Peyer's patch (tissue), 4 donors: Measurements from ENCODE around the gene CD300H. TPM values are rescaled to one million over a fixed set of nuclear protein-coding genes. Genes with fewer than 3 reads are reported as not detected.

ENCODE experiments used
- DNase-seq, 3 donors: peaks; one replicate each; pipeline ENCODE4 v3.0.0-alpha.2; 2017 to 2019
- H3K27ac ChIP-seq, 4 donors: fragments of 200-600 bp; sonication (generic); one replicate each; pipeline ENCODE4 v1.5.1; 2016 to 2019
- H3K27me3 ChIP-seq, 2 donors: fragments of 200-600 bp; sonication (generic); one replicate each; pipeline ENCODE4 v1.5.1; 2019
- H3K36me3 ChIP-seq, 3 donors: fragments of 200-600 bp; sonication (generic); one replicate each; pipeline ENCODE4 v1.5.1; 2016 to 2019
- H3K4me1 ChIP-seq, 4 donors: fragments of 200-600 bp; sonication (generic); one replicate each; pipeline ENCODE4 v1.5.1; 2016 to 2019
- H3K4me3 ChIP-seq, 4 donors: fragments of 200-600 bp; sonication (generic); 1 replicate in 3 of 4; 2 replicates in 1 of 4; pipeline ENCODE4 v1.5.1; 2016 to 2019; ENCODE audit warnings: mild to moderate bottlenecking in 1 of 4
- H3K9me3 ChIP-seq, 4 donors: fragments of 200-600 bp; sonication (generic); one replicate each; pipeline ENCODE4 v1.5.1; 2016 to 2019; ENCODE audit warnings: mild to moderate bottlenecking in 1 of 4
- POLR2A ChIP-seq, 2 donors: fragments of 450-650 bp; IDR thresholded peaks; one replicate each; pipeline ENCODE4 v1.5.1; 2017; ENCODE audit warnings: antibody characterized with exemption in 2 of 2, mild to moderate bottlenecking in 2 of 2, moderate library complexity in 2 of 2
- total RNA-seq, 4 donors: library from RNA; depleted of rRNA; stranded (reverse); fragments of >200 nt; gene quantifications; one replicate each; pipeline ENCODE4 v1.1.0, GENCODE V29; 2016
- TF ChIP-seq, protein P1 (sequence below), 6 experiments: fragments of 450-650 bp in 4 of 6; fragments of 200-600 bp in 2 of 6; sonication (generic) in 1 of 6; IDR thresholded peaks; one replicate each; pipeline ENCODE4 v1.5.1; 2017 to 2019; ENCODE audit warnings: antibody characterized with exemption in 6 of 6, mild to moderate bottlenecking in 3 of 6, moderate library complexity in 1 of 6

The CD300H gene
- total RNA-seq, 4 donors from 2014 or later = not detected

GRCh38 chr17:74531231-74531761 is 36.0 kb downstream of the CD300H start, which contains the start of gene CD300LB:
Gene CD300LB, minus strand, starts transcription at chr17:74531475. Its CDS starts 125 bp downstream, at chr17:74531350.
- Histone ChIP-seq H3K36me3 (no peaks in the 10 kb centered on the region), H3K27me3 (no peaks in the 10 kb centered on the region), H3K9me3 (no peaks in the 10 kb centered on the region), H3K4me1 (no peaks in the 10 kb centered on the region), H3K27ac (peak within 1 kb of the TSS in 2 of 4 donors; percentile 25 to 42), H3K4me3 (no peak within 1 kb of the TSS)
- DNase-seq = peak; percentile 14 to 40 (median 15)
- no peak for TF ChIP-seq POLR2A (IDR thresholded peaks at IDR 0.05)
- TF ChIP-seq, protein P1, sequence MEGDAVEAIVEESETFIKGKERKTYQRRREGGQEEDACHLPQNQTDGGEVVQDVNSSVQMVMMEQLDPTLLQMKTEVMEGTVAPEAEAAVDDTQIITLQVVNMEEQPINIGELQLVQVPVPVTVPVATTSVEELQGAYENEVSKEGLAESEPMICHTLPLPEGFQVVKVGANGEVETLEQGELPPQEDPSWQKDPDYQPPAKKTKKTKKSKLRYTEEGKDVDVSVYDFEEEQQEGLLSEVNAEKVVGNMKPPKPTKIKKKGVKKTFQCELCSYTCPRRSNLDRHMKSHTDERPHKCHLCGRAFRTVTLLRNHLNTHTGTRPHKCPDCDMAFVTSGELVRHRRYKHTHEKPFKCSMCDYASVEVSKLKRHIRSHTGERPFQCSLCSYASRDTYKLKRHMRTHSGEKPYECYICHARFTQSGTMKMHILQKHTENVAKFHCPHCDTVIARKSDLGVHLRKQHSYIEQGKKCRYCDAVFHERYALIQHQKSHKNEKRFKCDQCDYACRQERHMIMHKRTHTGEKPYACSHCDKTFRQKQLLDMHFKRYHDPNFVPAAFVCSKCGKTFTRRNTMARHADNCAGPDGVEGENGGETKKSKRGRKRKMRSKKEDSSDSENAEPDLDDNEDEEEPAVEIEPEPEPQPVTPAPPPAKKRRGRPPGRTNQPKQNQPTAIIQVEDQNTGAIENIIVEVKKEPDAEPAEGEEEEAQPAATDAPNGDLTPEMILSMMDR (IDR thresholded peaks at IDR 0.05) = no peak

- Histone ChIP-seq H3K4me3 (no peak overlapping the region), H3K27ac (no peak overlapping the region), H3K36me3 (no peaks in the 10 kb centered on the region), H3K27me3 (no peaks in the 10 kb centered on the region), H3K9me3 (no peaks in the 10 kb centered on the region), H3K4me1 (no peaks in the 10 kb centered on the region)
- TF ChIP-seq, protein P1 (IDR thresholded peaks at IDR 0.05) = no peak
- TF ChIP-seq POLR2A (IDR thresholded peaks at IDR 0.05) = no peak
- peak in 2 of 3 donors; percentile 5 to 7 for DNase-seq
Measured at GRCh38 chr17:74530831-74531150, 36.5 kb downstream of the CD300H start.

- Histone ChIP-seq H3K4me3 (no peak overlapping the region), H3K36me3 (no peaks in the 10 kb centered on the region), H3K27me3 (no peaks in the 10 kb centered on the region), H3K9me3 (no peaks in the 10 kb centered on the region), H3K4me1 (no peaks in the 10 kb centered on the region), H3K27ac (no peak overlapping the region)
- peak; percentile 11 to 35 (median 18) for DNase-seq
- TF ChIP-seq, protein P1 (IDR thresholded peaks at IDR 0.05) = no peak
- no peak for TF ChIP-seq POLR2A (IDR thresholded peaks at IDR 0.05)
Measured at GRCh38 chr17:74529243-74529642, 38.1 kb downstream of the CD300H start.

DNA sequence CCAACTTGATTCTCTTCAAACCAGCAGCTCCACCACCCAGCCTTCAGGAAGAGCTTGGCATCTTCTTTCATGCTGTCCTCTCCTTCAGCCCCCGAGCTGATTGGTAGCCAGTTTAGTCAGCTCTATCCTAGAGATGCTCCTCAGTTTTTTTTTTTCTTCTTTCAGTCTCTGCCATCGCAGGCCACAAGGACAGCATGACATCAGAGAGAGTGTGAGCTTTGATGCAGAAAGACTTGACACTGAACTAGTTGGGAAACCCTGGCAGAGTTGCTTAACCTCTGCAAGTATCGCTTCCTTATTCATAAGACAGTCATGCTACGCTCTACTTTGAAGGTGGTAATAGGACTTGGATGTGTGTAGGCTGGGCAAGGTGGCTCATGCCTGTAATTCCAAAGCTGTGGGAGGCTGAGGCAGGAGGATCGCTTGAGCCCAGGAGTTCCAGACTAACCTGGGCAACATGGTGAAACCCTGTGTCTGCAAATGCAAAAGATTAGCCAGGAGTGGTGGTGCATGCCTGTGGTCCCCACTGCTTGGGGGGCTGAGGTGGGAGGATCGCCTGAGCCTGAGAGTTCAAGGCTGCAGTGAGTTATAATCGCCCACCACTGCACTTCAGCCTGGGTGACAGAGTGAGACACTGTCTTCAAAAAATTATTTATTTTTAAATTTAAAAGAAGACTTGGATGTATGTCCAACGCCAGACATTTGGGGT is 38.7 kb downstream of the CD300H start:
- no peak overlapping the region for H3K4me3 ChIP-seq
- peak in 2 of 3 donors; percentile 33 to 53 for DNase-seq
- H3K9me3 ChIP-seq = no peaks in the 10 kb centered on the region
- no peaks in the 10 kb centered on the region for H3K27me3 ChIP-seq
- TF ChIP-seq, protein P1 (IDR thresholded peaks at IDR 0.05) = no peak
- no peak for TF ChIP-seq POLR2A (IDR thresholded peaks at IDR 0.05)
- no peaks in the 10 kb centered on the region for H3K4me1 ChIP-seq
- no peaks in the 10 kb centered on the region for H3K36me3 ChIP-seq
- H3K27ac ChIP-seq = peak overlapping the region in 1 of 4 donors; percentile 31

DNA sequence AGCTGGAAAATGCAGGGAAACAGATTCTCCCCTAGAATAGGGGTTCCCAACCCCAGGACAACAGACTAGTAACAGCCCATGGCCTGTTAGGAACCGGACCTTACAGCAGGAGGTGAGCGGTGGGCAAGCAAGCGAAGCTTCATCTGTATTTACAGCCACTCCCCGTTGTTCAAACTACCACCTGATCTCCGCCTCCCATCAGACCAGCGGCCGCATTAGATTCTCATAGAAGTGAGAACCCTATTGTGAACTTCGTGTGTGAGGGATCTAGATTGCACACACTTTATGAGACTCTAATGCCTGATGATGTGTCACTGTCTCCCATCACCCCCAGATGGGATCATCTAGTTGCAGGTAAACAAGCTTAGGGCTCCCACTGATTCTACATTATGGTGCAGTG is 39.6 kb downstream of the CD300H start:
- no peak overlapping the region for H3K27ac ChIP-seq
- H3K36me3 ChIP-seq = no peaks in the 10 kb centered on the region
- no peaks in the 10 kb centered on the region for H3K9me3 ChIP-seq
- no peaks in the 10 kb centered on the region for H3K4me1 ChIP-seq
- no peaks in the 10 kb centered on the region for H3K27me3 ChIP-seq
- TF ChIP-seq POLR2A (IDR thresholded peaks at IDR 0.05) = no peak
- TF ChIP-seq, protein P1 (IDR thresholded peaks at IDR 0.05) = no peak
- peak in 1 of 3 donors; percentile 12 for DNase-seq
- H3K4me3 ChIP-seq = no peak overlapping the region
